Measurements from ENCODE around the gene TLR10.
"Not testable (repeated sequence)": the region's sequence is repeated elsewhere in the genome, so short reads cannot be mapped to it uniquely, and the experiment has no call there.

The TLR10 gene

GRCh38 chr4:38775326-38775725 is 7.5 kb downstream of the TLR10 start:
- DNase-seq = no peak
- in situ Hi-C loops (cut with HindIII; ENCODE audit: low pct_ligation_motif_present, low pct_unique_long_range_greater_than_20kb, low sequenced_read_pairs) = no loop called here

- in situ Hi-C loops (cut with HindIII; ENCODE audit: low pct_ligation_motif_present, low pct_unique_long_range_greater_than_20kb, low sequenced_read_pairs) = no loop called here
Observed at GRCh38 chr4:38774181-38774955, 8.4 kb downstream of the TLR10 start.

GRCh38 chr4:38770281-38770680 is 12.5 kb downstream of the TLR10 start:
- DNase-seq; in situ Hi-C loops (cut with HindIII; ENCODE audit: low pct_ligation_motif_present, low pct_unique_long_range_greater_than_20kb, low sequenced_read_pairs): not testable (repeated sequence)

More at GRCh38 chr4:38774181-38774955, 8.4 kb downstream of the TLR10 start:
- no peak for DNase-seq

- in situ Hi-C loops (cut with HindIII; ENCODE audit: low pct_ligation_motif_present, low pct_unique_long_range_greater_than_20kb, low sequenced_read_pairs) = no loop called here
- DNase-seq = no peak
Observed at GRCh38 chr4:38769857-38770256, 12.9 kb downstream of the TLR10 start.

GRCh38 chr4:38769441-38769840 is 13.3 kb downstream of the TLR10 start:
- in situ Hi-C loops (cut with HindIII; ENCODE audit: low pct_ligation_motif_present, low pct_unique_long_range_greater_than_20kb, low sequenced_read_pairs) = no loop called here

GRCh38 chr4:38768968-38769394 is 13.8 kb downstream of the TLR10 start:
- no peak for DNase-seq
- in situ Hi-C loops (cut with HindIII; ENCODE audit: low pct_ligation_motif_present, low pct_unique_long_range_greater_than_20kb, low sequenced_read_pairs) = no loop called here

More at GRCh38 chr4:38769441-38769840, 13.3 kb downstream of the TLR10 start:
- DNase-seq = no peak

- DNase-seq = not testable (repeated sequence)
Observed at GRCh38 chr4:38766940-38767339, 15.8 kb downstream of the TLR10 start.

GRCh38 chr4:38765382-38765781 is 17.4 kb downstream of the TLR10 start:
- in situ Hi-C loops (cut with HindIII; ENCODE audit: low pct_ligation_motif_present, low pct_unique_long_range_greater_than_20kb, low sequenced_read_pairs) = no loop called here
- DNase-seq = no peak

More at GRCh38 chr4:38766940-38767339, 15.8 kb downstream of the TLR10 start:
- in situ Hi-C loops (cut with HindIII; ENCODE audit: low pct_ligation_motif_present, low pct_unique_long_range_greater_than_20kb, low sequenced_read_pairs) = not testable (repeated sequence)

GRCh38 chr4:38764277-38764676 is 18.5 kb downstream of the TLR10 start:
- in situ Hi-C loops (cut with HindIII; ENCODE audit: low pct_ligation_motif_present, low pct_unique_long_range_greater_than_20kb, low sequenced_read_pairs) = no loop called here
- DNase-seq = no peak

GRCh38 chr4:38762560-38762959 is 20.2 kb downstream of the TLR10 start:
- no peak for DNase-seq
- in situ Hi-C loops (cut with HindIII; ENCODE audit: low pct_ligation_motif_present, low pct_unique_long_range_greater_than_20kb, low sequenced_read_pairs) = no loop called here

- in situ Hi-C loops (cut with HindIII; ENCODE audit: low pct_ligation_motif_present, low pct_unique_long_range_greater_than_20kb, low sequenced_read_pairs) = no loop called here
- no peak for DNase-seq
Observed at GRCh38 chr4:38759790-38760122, 23.0 kb downstream of the TLR10 start.

- DNase-seq = peak; percentile 33
Observed at GRCh38 chr4:38759113-38759789, 23.5 kb downstream of the TLR10 start.

GRCh38 chr4:38757945-38758600 is 24.7 kb downstream of the TLR10 start:
- no peak for DNase-seq
- in situ Hi-C loops (cut with HindIII; ENCODE audit: low pct_ligation_motif_present, low pct_unique_long_range_greater_than_20kb, low sequenced_read_pairs) = no loop called here

More at GRCh38 chr4:38759113-38759789, 23.5 kb downstream of the TLR10 start:
- in situ Hi-C loops (cut with HindIII; ENCODE audit: low pct_ligation_motif_present, low pct_unique_long_range_greater_than_20kb, low sequenced_read_pairs) = no loop called here

- in situ Hi-C loops (cut with HindIII; ENCODE audit: low pct_ligation_motif_present, low pct_unique_long_range_greater_than_20kb, low sequenced_read_pairs) = no loop called here
- DNase-seq = peak; percentile 96
Observed at GRCh38 chr4:38752941-38753806, 29.6 kb downstream of the TLR10 start.

GRCh38 chr4:38752372-38752940 is 30.3 kb downstream of the TLR10 start:
- in situ Hi-C loops (cut with HindIII; ENCODE audit: low pct_ligation_motif_present, low pct_unique_long_range_greater_than_20kb, low sequenced_read_pairs) = no loop called here
- peak; percentile 42 for DNase-seq

GRCh38 chr4:38751341-38752010 is 31.3 kb downstream of the TLR10 start:
- DNase-seq = no peak
- in situ Hi-C loops (cut with HindIII; ENCODE audit: low pct_ligation_motif_present, low pct_unique_long_range_greater_than_20kb, low sequenced_read_pairs) = no loop called here

GRCh38 chr4:38749336-38749735 is 33.5 kb downstream of the TLR10 start:
- in situ Hi-C loops (cut with HindIII; ENCODE audit: low pct_ligation_motif_present, low pct_unique_long_range_greater_than_20kb, low sequenced_read_pairs) = no loop called here
- DNase-seq = no peak

- in situ Hi-C loops (cut with HindIII; ENCODE audit: low pct_ligation_motif_present, low pct_unique_long_range_greater_than_20kb, low sequenced_read_pairs) = no loop called here
- no peak for DNase-seq
Observed at GRCh38 chr4:38747629-38748028, 35.2 kb downstream of the TLR10 start.
